HG03196 (cell line): ENCODE data around the gene PRX.
A peak's percentile ranks its signal among the peaks of the same experiment; 100 is the strongest.
"Not testable (repeated sequence)": the region's sequence is repeated elsewhere in the genome, so short reads cannot be mapped to it uniquely, and the experiment has no call there.

ENCODE experiments used
- ATAC-seq: cut with Tn5 transposase; IDR thresholded peaks from one replicate; pipeline ENCODE4 v1.9.1; 2021; ENCODE audit not compliant: unreplicated experiment

The PRX gene

GRCh38 chr19:40413291-40413845 is at the start of gene PRX:
Gene PRX (minus strand): TSS chr19:40413378. CDS start chr19:40407932, 5,446 bp downstream.
- ATAC-seq, result no peak

- no peak for ATAC-seq
These were observed 48.6 kb upstream of the PRX start for GRCh38 chr19:40461669-40462221.

DNA sequence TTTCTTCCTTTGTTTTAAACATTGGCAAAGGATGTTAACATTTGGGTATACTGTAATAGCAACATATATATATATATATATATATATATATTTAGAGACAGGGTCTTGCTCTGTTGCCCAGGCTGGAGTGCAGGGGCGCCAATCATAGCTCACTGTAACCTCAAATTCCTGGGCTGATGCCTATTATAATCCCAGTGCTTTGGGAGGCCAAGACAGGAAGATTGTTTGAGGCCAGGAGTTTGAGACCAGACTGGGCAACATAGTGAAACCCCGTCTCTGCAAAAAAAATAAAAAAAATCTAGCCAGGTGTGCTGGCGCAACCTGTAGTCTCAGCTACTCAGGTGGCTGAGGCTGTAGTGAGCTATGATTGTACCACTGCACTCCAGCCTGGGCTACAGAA is 47.0 kb upstream of the PRX start:
- no peak for ATAC-seq

DNA sequence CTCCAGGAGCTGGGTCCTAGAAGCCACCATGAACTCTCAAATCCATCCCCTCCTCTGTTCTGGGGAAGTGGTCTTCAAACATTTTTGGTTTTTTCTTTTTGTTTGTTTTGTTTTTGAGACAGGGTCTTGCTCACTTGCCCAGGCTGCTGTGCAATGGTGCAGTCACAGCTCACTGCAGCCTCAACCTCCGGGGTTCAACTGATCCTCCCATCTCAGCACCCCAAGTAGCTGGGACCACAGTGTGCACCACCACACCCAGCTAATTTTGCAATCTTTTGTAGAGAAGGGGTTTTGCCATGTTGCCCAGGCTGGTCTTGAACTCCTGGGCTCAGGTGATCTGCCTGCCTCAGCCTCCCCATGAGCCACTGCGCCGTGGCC is 45.4 kb upstream of the PRX start:
- ATAC-seq, result no peak

- ATAC-seq, result no peak
These were observed 44.9 kb upstream of the PRX start for GRCh38 chr19:40457953-40458596.

GRCh38 chr19:40457048-40457447 is 43.9 kb upstream of the PRX start:
- ATAC-seq, result no peak

GRCh38 chr19:40453943-40454342 is 40.8 kb upstream of the PRX start:
- ATAC-seq, result not testable (repeated sequence)

GRCh38 chr19:40453151-40453735 is 40.1 kb upstream of the PRX start:
- no peak for ATAC-seq

DNA sequence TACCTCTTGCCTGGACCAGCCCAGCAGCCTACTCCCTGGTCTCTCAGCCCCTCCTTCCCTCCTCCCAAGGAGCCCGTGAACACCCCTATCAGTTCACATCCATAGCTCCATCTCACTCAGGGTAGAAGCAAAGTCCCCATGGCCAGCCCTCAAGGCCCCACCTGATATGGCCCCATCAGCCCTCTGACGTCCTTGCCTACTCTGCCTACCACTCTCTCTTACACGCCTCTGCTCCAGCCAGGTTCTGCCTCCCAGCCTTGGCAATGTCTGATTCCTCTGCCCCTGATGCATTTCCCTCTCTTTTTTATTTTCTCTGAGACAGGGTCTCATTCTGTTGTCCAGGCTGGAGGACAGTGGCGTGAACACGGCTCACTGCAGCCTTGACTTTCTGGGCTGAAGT is 38.8 kb upstream of the PRX start:
- no peak for ATAC-seq

GRCh38 chr19:40450664-40451063 is 37.5 kb upstream of the PRX start:
- no peak for ATAC-seq

- no peak for ATAC-seq
These were observed 36.3 kb upstream of the PRX start for GRCh38 chr19:40449506-40449905.

DNA sequence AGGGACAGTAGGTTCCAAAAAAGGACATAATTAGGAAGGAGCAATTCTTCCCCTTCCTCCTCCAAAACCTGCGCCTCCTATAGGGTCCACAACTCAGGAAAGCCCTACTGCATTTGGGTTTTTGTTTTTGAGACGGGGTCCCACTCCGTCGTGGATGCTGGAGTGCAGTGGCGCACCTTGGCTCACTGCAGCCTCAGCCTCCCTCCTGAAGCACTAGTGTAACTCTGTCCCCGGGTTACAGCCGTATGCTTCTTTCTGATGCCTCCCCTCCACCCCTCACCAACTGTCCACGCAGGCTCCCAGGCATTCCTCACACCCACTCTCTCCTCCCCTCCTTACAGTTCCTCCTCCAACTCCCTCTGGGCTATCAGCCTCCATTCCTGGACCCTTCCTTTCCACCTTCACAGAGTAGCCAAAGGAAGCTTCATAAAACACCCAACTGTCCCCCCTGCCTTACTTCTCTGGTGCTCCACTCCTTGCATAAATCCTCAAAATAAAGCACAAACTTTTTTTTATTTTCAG is 33.1 kb upstream of the PRX start:
- no peak for ATAC-seq

DNA sequence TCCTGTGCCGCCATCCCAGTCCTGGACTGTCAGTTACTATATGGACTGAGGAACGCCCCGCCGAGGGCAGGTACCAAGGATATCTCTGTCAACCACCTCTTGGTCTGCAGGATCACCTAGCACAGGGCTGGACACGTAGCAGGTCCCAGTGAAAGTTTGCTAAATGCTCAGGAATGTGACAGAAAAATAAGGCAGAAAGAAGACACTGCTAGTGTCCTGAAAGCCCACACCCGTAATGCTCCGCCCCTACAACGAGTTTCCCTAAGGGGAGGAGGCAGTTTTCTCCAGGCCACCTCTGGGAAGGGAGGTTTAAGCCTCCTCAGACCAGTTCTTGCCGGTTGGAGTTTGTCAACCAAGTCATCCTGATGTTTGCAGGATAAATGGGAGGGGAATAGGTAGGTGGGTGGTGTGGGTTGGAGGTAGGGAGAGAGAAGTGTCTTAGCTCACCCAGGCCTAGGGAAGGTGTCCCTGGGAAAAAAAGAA is 32.6 kb upstream of the PRX start:
- ATAC-seq, result no peak

DNA sequence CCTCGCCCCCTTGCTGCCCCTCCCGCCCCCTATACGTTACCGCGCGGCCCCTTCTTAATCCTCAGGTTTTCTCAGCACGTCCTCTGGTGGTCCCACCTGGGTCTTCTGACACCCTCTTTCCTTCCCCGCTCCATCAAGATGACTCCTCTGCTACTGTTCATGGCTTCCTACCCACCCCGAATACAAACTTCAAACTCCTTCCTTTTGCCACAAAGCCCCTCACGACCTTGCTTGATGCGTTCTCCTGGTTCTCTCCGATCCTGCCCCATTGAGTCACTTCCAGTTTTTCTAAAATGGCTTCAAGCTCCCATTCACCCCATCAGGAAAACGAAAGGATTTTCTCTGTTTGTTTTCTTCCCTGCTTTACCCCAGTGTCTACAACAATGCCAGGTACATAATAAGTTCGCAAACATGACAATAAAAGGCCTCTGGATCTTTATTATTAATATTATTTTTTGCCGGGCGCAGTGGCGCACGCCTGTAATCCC is 31.7 kb upstream of the PRX start:
- no peak for ATAC-seq

DNA sequence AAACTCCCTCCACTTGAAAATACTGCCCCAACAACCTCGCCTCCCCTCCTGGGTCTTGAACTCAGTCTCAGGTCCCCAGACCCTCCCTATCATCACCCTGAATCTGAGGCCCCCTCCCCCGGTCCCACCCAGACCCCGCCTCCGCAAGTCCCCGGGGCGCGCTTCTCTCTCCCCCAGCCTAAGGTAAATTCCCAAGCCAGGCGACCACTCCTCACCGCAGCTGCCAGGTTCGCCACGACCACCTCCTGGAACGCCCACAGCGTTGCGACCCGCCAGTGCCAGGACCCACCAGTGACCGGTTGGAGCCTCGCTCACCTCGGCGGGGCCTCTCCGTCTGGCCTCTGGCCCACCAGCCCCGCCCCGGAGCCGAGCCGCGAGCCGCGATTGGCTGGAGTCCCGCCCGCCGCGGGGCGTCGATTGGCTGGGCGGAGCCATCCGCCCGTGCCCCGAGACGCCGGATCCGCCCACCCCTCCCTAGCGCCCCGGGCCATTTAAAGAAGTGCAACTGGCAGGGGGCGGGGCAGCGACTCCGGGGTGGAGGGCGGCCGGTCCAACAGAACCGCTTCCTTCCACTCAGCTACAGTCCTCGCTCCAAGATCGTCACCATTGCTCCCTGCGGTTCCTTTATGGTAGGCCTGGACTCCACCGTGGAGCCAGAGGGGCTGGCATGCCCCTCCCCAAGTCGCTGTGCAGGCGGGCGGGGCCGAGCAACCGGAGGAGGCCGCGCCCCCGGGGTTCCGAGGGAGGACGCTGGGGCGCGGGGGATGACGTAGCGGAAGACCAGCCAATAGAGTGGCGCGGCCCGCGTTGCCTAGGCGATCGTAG is 31.0 kb upstream of the PRX start, which contains the start of gene SERTAD3:
Gene SERTAD3, minus strand, starts transcription at position 336 of the 825 bp plus-strand sequence. CDS start 2,255 bp downstream, outside the sequence.
- ATAC-seq, result peak; percentile 65

DNA sequence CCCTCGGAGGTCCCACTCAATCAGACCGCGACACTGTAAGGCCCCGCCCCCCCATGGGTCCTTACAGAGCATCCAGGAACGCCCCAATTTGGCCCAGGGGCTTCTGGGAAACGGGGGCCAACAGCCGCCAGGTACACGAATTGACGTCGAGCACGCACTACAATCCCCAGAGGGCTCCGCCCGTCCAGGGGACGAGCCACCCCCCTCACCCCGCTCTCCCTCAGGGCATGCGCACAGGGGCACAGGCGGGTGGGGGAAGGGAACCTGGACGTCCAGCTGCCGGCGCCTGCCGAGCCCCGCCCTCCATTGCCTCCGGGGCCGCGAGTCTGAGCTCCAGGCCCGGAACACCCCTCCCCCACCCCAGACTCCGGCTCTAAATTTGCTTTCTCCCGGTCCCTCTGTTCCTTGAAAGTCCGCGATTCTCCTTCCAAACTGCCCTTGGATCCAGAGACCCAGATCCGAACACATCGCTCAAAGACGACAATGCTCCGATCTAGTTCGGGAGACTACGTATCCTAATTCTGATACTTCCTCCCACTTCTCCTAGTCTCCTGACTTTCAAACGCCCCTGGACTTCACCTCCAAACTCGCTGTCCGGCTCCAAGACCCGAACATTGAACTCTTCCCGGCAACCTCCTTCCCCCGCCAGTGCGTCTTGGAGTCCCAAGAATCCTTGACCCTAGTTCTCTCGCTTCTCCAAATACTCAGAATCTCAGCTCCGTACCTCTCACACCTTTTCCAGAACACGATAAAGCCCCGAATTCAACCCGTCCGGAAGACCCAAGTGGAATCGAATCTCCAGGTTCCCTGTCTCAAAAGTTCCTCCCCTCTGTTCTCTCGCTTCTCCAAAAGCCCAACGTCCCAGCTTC is 30.2 kb upstream of the PRX start:
- ATAC-seq, result peak; percentile 68

GRCh38 chr19:40442328-40443130 is 29.4 kb upstream of the PRX start:
- no peak for ATAC-seq

DNA sequence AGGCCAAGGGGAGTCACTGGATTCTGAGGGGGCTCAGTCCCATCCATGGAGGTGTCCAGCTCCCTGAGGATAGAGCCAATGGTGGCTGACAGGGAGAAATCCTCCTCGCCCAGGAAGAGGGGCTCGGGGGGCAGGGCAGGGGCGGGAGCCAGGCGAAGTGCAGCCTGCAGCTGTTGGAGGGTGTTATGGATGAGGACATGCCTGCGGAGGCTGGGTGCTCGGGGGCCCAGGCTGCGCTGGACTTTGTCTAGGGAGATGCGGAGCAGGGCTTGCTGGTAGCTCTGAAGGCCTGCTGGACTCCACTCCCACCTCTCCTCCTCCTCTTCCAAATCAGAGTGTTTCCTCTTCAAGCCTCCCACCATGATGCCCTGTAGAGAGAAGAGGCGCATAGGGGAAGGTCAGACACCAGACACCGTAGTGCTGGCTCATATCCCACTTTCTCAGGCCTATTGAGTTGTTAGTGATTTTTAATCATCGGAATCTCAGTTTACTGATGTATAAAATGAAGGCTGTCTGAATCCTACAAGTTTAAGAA is 28.6 kb upstream of the PRX start:
- no peak for ATAC-seq

GRCh38 chr19:40438284-40438683 is 25.1 kb upstream of the PRX start:
- ATAC-seq, result no peak
